HCT116 (cell line): ENCODE results near the gene DENND6A. TPM values are rescaled to one million over a fixed set of nuclear protein-coding genes. Genes with fewer than 3 reads are reported as not detected.

Experiments
- ATAC-seq: fragments of 200-7000 bp; cut with Tn5 transposase; 2 replicates; pipeline ENCODE4 v1.9.1; 2020; ENCODE audit warnings: mild to moderate bottlenecking, moderate library complexity
- BruUV-seq: library from RNA; stranded (reverse); fragments of 400-500 nt; replicated peaks from 2 replicates; lab custom pipeline; 2021; lab: Mats Ljungman, UMichigan
- CTCF ChIA-PET: fragments of 300-600 bp; sonication (Branson Sonifier 250); formaldehyde crosslinking; loops from one replicate; lab custom pipeline; 2021; ENCODE audit warnings: antibody characterized with exemption; lab: Charles Lee
- POLR2A ChIA-PET: fragments of 300-600, 350-600 bp; sonication (Branson Sonifier 250); formaldehyde crosslinking; loops from one replicate; lab custom pipeline; 2021; ENCODE audit warnings: antibody characterized with exemption; lab: Charles Lee
- RAD21 ChIA-PET, 2 experiments: fragments of 300-600 bp; sonication (Branson Sonifier 250); formaldehyde crosslinking; loops; one replicate each; lab custom pipeline; 2023; ENCODE audit warnings: low total read pairs in 2 of 2; ENCODE audit not compliant: uncharacterized antibody in 2 of 2, unreplicated experiment in 2 of 2, low non-redundant PET in 1 of 2; lab: Charles Lee
- DNase-seq: peaks from one replicate; pipeline ENCODE4 v3.0.0-alpha.2; 2010; ENCODE audit warnings: low read depth, low spot score
- H2AFZ ChIP-seq: fragments of 200-600 bp; shearing (Covaris generic), sonication (generic); 2 replicates; pipeline ENCODE4 v1.6.1; 2017; ENCODE audit warnings: low read depth, mixed run types, mixed read lengths, antibody characterized with exemption, low read length; ENCODE audit not compliant: poor library complexity, severe bottlenecking
- H3K27ac ChIP-seq: 2 replicates; pipeline ENCODE4 v1.5.1; 2012; ENCODE audit warnings: low read depth, low read length
- H3K27me3 ChIP-seq: fragments of 200-600 bp; sonication (generic); 2 replicates; pipeline ENCODE4 v1.6.1; 2016; ENCODE audit warnings: mixed run types, low read length, mixed read lengths; ENCODE audit not compliant: insufficient read depth
- H3K36me3 ChIP-seq, 2 experiments: fragments of 200-500 bp in 1 of 2; fragments of 200-600 bp in 1 of 2; sonication (Bioruptor generic) in 1 of 2; sonication (generic) in 1 of 2; 2 replicates each; pipeline versions ENCODE4 v1.5.1 to v1.6.1; 2014 to 2016; ENCODE audit warnings: low read length in 2 of 2, inconsistent platforms in 1 of 2, mixed read lengths in 1 of 2, mixed run types in 1 of 2; ENCODE audit not compliant: insufficient read depth in 2 of 2, control insufficient read depth in 1 of 2
- H3K4me1 ChIP-seq, 2 experiments: fragments of 200-600 bp in 1 of 2; sonication (generic) in 1 of 2; 2 replicates each; pipeline versions ENCODE4 v1.5.1 to v1.6.1; 2012 to 2017; ENCODE audit warnings: low read length in 2 of 2, inconsistent platforms in 1 of 2, mild to moderate bottlenecking in 1 of 2, mixed read lengths in 1 of 2, mixed run types in 1 of 2, moderate library complexity in 1 of 2; ENCODE audit not compliant: insufficient read depth in 2 of 2, control insufficient read depth in 1 of 2
- H3K4me2 ChIP-seq: fragments of 200-600 bp; sonication (generic); 2 replicates; pipeline ENCODE4 v1.6.1; 2017; ENCODE audit warnings: mixed run types, low read length, mixed read lengths
- H3K4me3 ChIP-seq, 2 experiments: fragments of 200-600 bp in 1 of 2; sonication (generic) in 1 of 2; replicated peaks in 1 of 2; 2 replicates each; pipeline ENCODE4 v1.5.1; 2011 to 2016; ENCODE audit warnings: low read length in 2 of 2, control low read depth in 1 of 2, low read depth in 1 of 2, mild to moderate bottlenecking in 1 of 2, mixed read lengths in 1 of 2, mixed run types in 1 of 2
- H3K79me2 ChIP-seq: fragments of 200-600 bp; sonication (generic); 2 replicates; pipeline ENCODE4 v1.6.1; 2017; ENCODE audit warnings: mild to moderate bottlenecking, mixed run types, low read length, moderate library complexity, mixed read lengths; ENCODE audit not compliant: insufficient read depth
- H3K9ac ChIP-seq: fragments of 200-600 bp; sonication (generic); 2 replicates; pipeline ENCODE4 v1.6.1; 2016; ENCODE audit warnings: low read length, mixed read lengths
- H3K9me2 ChIP-seq: fragments of 200-600 bp; sonication (generic), shearing (Covaris generic); 2 replicates; pipeline ENCODE4 v1.6.1; 2017; ENCODE audit warnings: mixed run types, mild to moderate bottlenecking, moderate library complexity; ENCODE audit not compliant: insufficient read depth
- H3K9me3 ChIP-seq, 2 experiments: fragments of 200-500 bp in 1 of 2; fragments of 200-600 bp in 1 of 2; sonication (Bioruptor generic) in 1 of 2; sonication (generic) in 1 of 2; 2 replicates each; pipeline ENCODE4 v1.6.1; 2014 to 2017; ENCODE audit warnings: low read length in 2 of 2, mixed read lengths in 2 of 2, inconsistent platforms in 1 of 2, low read depth in 1 of 2, mild to moderate bottlenecking in 1 of 2, mixed run types in 1 of 2, moderate library complexity in 1 of 2; ENCODE audit not compliant: control insufficient read depth in 1 of 2, insufficient read depth in 1 of 2
- H4K20me1 ChIP-seq: fragments of 200-600 bp; sonication (generic), shearing (Covaris generic); 2 replicates; pipeline ENCODE4 v1.6.1; 2017; ENCODE audit warnings: mixed run types, mild to moderate bottlenecking, moderate library complexity; ENCODE audit not compliant: insufficient read depth
- ELF1 ChIP-seq: IDR thresholded peaks from 2 replicates; pipeline ENCODE4 v1.6.1; 2012; ENCODE audit warnings: low read depth, borderline replicate concordance
- EZH2 ChIP-seq: fragments of 200-600 bp; sonication (generic); IDR thresholded peaks from 2 replicates; pipeline ENCODE4 v1.6.1; 2017; ENCODE audit warnings: antibody characterized with exemption, mixed run types
- JUND ChIP-seq: IDR thresholded peaks from 2 replicates; pipeline ENCODE4 v1.6.1; 2012
- SRF ChIP-seq: IDR thresholded peaks from 2 replicates; pipeline ENCODE4 v1.6.1; 2012; ENCODE audit warnings: low read depth
- TCF7L2 ChIP-seq: IDR thresholded peaks from 2 replicates; pipeline ENCODE4 v1.7.0; 2011; ENCODE audit warnings: borderline replicate concordance, inconsistent platforms; ENCODE audit not compliant: insufficient read depth, insufficient read length; ENCODE audit errors: extremely low read depth
- intact Hi-C: fragments of 100-400 bp; cut with micrococcal nuclease; formaldehyde crosslinking; loops from 2 replicates; pipeline ENCODE4 v1.10.0; 2022
- total RNA-seq: library from RNA; stranded (reverse); gene quantifications from one replicate; pipeline ENCODE4 v1.2.1, GENCODE V29; 2021; ENCODE audit not compliant: unreplicated experiment

The DENND6A gene
- total RNA-seq, 1 experiment from 2014 or later = 22.3 TPM

GRCh38 chr3:57727106-57727505 lies 34.2 kb upstream of the DENND6A start:
- Histone ChIP-seq H3K27ac (no peak overlapping the region), H2AFZ (peak overlapping the region; percentile 56), H3K9ac (no peak overlapping the region), H3K4me3 (no peak overlapping the region), H3K27me3 (no peaks in the 10 kb centered on the region), H3K9me3 (no peaks in the 10 kb centered on the region), H3K79me2 (no peaks in the 10 kb centered on the region), H3K9me2 (no peaks in the 10 kb centered on the region), H3K4me1 (peaks cover 0 to 5% of the 10 kb centered on the region in 2 experiments; a peak in 2 of 4 replicates), H3K4me2 (0 out of 2 replicates have a peak overlapping the region, but pooled peaks have one; percentile 9), H3K36me3 (no peaks in the 10 kb centered on the region), H4K20me1 (no peaks in the 10 kb centered on the region)
- CTCF ChIA-PET = no interaction called here
- intact Hi-C loops = no loop called here
- RAD21 ChIA-PET = no interaction called here
- no peak; the same call in 1 of the 2 replicates for ATAC-seq
- no peak for TF ChIP-seq EZH2
- no peak for TF ChIP-seq TCF7L2
- TF ChIP-seq SRF = no peak
- no TSS peak for BruUV-seq
- no peak for DNase-seq
- POLR2A ChIA-PET = no interaction called here

- DNase-seq = no peak
- TF ChIP-seq JUND = no peak
- no peak for TF ChIP-seq ELF1
- ATAC-seq = no peak
- Histone ChIP-seq H3K27ac (no peak overlapping the region), H3K9me2 (no peaks in the 10 kb centered on the region), H3K36me3 (no peaks in the 10 kb centered on the region), H3K79me2 (no peaks in the 10 kb centered on the region), H3K4me3 (no peak overlapping the region), H2AFZ (no peak overlapping the region), H3K27me3 (no peaks in the 10 kb centered on the region), H3K9me3 (no peaks in the 10 kb centered on the region), H3K4me1 (peaks cover 0 to 5% of the 10 kb centered on the region in 2 experiments; a peak in 2 of 4 replicates), H3K4me2 (no peak overlapping the region), H3K9ac (no peak overlapping the region), H4K20me1 (no peaks in the 10 kb centered on the region)
- CTCF ChIA-PET = no interaction called here
- intact Hi-C loops = no loop called here
- no TSS peak for BruUV-seq
- POLR2A ChIA-PET = no interaction called here
- RAD21 ChIA-PET = no interaction called here
Measured at GRCh38 chr3:57726397-57726796, 33.5 kb upstream of the DENND6A start.
